ENCODE results near the gene ROCK1. TPM values are rescaled to one million over a fixed set of nuclear protein-coding genes. Genes with fewer than 3 reads are reported as not detected.
"Not testable (repeated sequence)": the region's sequence is repeated elsewhere in the genome, so short reads cannot be mapped to it uniquely, and the experiment has no call there.

Gene ROCK1
- total RNA-seq, 1 donor from 2014 or later = 36.4 TPM

DNA sequence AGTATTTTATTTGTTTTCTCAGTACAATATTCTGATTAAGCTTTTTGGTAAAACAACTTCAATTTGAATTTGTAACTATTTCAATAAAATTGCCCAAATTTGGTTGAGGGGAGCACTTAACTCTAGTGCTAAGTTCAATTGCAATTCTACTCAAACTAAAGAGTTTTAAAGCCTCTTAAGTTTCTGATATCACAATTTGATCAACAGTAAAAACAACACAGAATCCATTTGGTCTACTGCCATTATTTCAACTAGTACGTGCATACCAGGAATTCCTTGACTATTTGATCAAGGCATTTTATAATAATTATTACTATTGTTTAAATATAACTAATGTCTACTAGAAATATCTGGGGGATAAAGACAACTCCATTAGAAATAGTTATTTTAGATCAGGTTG lies 150.9 kb downstream of the ROCK1 start:
- Mint-ChIP-seq H3K4me3 (no peak overlapping the region), H3K9me3 (peaks cover 2% of the 10 kb centered on the region), H3K36me3 (ENCODE audit: low read depth) (peaks cover 6% of the 10 kb centered on the region), H3K27me3 (ENCODE audit: low read depth) (no peaks in the 10 kb centered on the region), H3K4me1 (no peaks in the 10 kb centered on the region), H3K27ac (ENCODE audit: unreplicated experiment) (no peak overlapping the region)
- TF ChIP-seq, protein P1, sequence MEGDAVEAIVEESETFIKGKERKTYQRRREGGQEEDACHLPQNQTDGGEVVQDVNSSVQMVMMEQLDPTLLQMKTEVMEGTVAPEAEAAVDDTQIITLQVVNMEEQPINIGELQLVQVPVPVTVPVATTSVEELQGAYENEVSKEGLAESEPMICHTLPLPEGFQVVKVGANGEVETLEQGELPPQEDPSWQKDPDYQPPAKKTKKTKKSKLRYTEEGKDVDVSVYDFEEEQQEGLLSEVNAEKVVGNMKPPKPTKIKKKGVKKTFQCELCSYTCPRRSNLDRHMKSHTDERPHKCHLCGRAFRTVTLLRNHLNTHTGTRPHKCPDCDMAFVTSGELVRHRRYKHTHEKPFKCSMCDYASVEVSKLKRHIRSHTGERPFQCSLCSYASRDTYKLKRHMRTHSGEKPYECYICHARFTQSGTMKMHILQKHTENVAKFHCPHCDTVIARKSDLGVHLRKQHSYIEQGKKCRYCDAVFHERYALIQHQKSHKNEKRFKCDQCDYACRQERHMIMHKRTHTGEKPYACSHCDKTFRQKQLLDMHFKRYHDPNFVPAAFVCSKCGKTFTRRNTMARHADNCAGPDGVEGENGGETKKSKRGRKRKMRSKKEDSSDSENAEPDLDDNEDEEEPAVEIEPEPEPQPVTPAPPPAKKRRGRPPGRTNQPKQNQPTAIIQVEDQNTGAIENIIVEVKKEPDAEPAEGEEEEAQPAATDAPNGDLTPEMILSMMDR (conservative IDR thresholded peaks at IDR 0.05) = no peak
- no peak for DNase-seq (ENCODE audit: low read depth, low spot score)

DNA sequence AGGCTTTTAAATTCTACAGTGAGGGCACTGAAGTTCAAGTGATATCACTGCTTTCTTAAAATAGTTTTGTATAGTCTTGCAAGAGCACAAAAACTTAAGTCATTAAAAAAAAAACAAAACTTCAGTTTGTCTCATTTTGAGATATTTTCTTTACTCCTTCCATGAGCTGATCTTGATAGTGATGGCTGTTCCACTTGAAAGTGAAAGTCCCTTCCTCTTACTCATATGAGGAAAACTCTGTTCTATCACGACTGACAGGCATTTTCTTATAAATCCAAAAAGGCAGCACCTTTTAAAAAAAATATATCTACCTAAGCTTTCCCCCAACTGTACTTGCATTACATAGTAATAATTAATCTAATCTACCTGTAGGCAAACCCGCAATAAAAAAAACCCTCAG lies 160.8 kb downstream of the ROCK1 start:
- H3K27me3 Mint-ChIP-seq (ENCODE audit: low read depth); DNase-seq (ENCODE audit: low read depth, low spot score); H3K36me3 Mint-ChIP-seq (ENCODE audit: low read depth); H3K9me3 Mint-ChIP-seq; H3K4me1 Mint-ChIP-seq; H3K27ac Mint-ChIP-seq (ENCODE audit: unreplicated experiment); H3K4me3 Mint-ChIP-seq: not testable (repeated sequence)

Other genes starting within 250 kb of the ROCK1 start
- gene GREB1L, start 130.4 kb upstream of the ROCK1 start, total RNA-seq = 74.8 and 80.5 TPM in 2 replicates